GM12878 (cell line): ENCODE results near the gene EXOC4. TPM values are rescaled to one million over a fixed set of nuclear protein-coding genes. Genes with fewer than 3 reads are reported as not detected.

ENCODE experiments used
- ATAC-seq: fragments of 200-7000 bp; cut with Tn5 transposase; 3 replicates; pipeline ENCODE4 v1.9.1; 2020; ENCODE audit warnings: mild to moderate bottlenecking, moderate library complexity
- BruUV-seq: library from RNA; stranded (reverse); fragments of 400-500 nt; replicated peaks from 2 replicates; lab custom pipeline; 2021; lab: Mats Ljungman, UMichigan
- CTCF ChIA-PET: fragments of 300-600 bp; sonication (Branson Sonifier 250); formaldehyde crosslinking; extraction: SDS; loops from one replicate; lab custom pipeline; 2021; ENCODE audit warnings: inconsistent platforms; lab: Yijun Ruan, JAX
- POLR2A ChIA-PET: fragments of 350-600 bp; formaldehyde crosslinking; extraction: SDS; loops from one replicate; lab custom pipeline; 2021; ENCODE audit warnings: inconsistent platforms; lab: Charles Lee
- RAD21 ChIA-PET: fragments of 300-600 bp; sonication (Branson Sonifier 250); formaldehyde crosslinking; loops from one replicate; lab custom pipeline; 2023; ENCODE audit warnings: antibody characterized with exemption; ENCODE audit not compliant: unreplicated experiment; lab: Charles Lee
- SMC1A ChIA-PET: fragments of 300-600 bp; sonication (Branson Sonifier 250); formaldehyde crosslinking; loops from one replicate; lab custom pipeline; 2023; ENCODE audit not compliant: unreplicated experiment, uncharacterized antibody; lab: Charles Lee
- DNase-seq: peaks from one replicate; pipeline ENCODE4 v3.0.0-alpha.2; 2011; ENCODE audit warnings: low read depth, low spot score
- FAIRE-seq: peaks from 3 replicates; lab custom pipeline; 2011; peaks lifted over from hg19 to GRCh38; lab: Jason Lieb, UNC
- H2AFZ ChIP-seq: 2 replicates; pipeline ENCODE4 v1.6.0; 2011; ENCODE audit warnings: low read depth, low read length, control low read depth; ENCODE audit not compliant: control insufficient read depth
- H3K27ac ChIP-seq: 2 replicates; pipeline ENCODE4 v1.5.1; 2011; ENCODE audit warnings: control low read depth; ENCODE audit not compliant: control insufficient read depth, insufficient read depth
- H3K27me3 ChIP-seq, 2 experiments: replicated peaks in 1 of 2; 2 replicates each; pipeline versions ENCODE4 v1.6.0 to v1.6.1; 2011; ENCODE audit warnings: low read length in 1 of 2; ENCODE audit not compliant: control insufficient read depth in 2 of 2, insufficient read depth in 2 of 2
- H3K36me3 ChIP-seq, 2 experiments: 2 replicates each; pipeline ENCODE4 v1.5.1; 2011; ENCODE audit warnings: low read length in 1 of 2; ENCODE audit not compliant: control insufficient read depth in 2 of 2, insufficient read depth in 2 of 2
- H3K4me1 ChIP-seq: 2 replicates; pipeline ENCODE4 v1.6.1; 2011; ENCODE audit warnings: mild to moderate bottlenecking, low read length, moderate library complexity, mixed read lengths; ENCODE audit not compliant: control insufficient read depth, insufficient read depth
- H3K4me2 ChIP-seq: 2 replicates; pipeline ENCODE4 v1.6.0; 2011; ENCODE audit warnings: control low read depth; ENCODE audit not compliant: control insufficient read depth, insufficient read depth
- H3K4me3 ChIP-seq: fragments of 200-600 bp; sonication (generic); 2 replicates; pipeline ENCODE4 v1.5.1; 2016
- H3K79me2 ChIP-seq: 2 replicates; pipeline ENCODE4 v1.6.0; 2011; ENCODE audit warnings: low read length; ENCODE audit not compliant: control insufficient read depth, insufficient read depth
- H3K9ac ChIP-seq: 2 replicates; pipeline ENCODE4 v1.8.0; 2011; ENCODE audit warnings: low read length, control low read depth, mixed read lengths; ENCODE audit not compliant: control insufficient read depth, insufficient read depth
- H3K9me3 ChIP-seq: replicated peaks from 3 replicates; pipeline ENCODE4 v1.5.1; 2011; ENCODE audit warnings: mild to moderate bottlenecking, low read length; ENCODE audit not compliant: control insufficient read depth, insufficient read depth
- H4K20me1 ChIP-seq: 2 replicates; pipeline ENCODE4 v1.6.0; 2011; ENCODE audit not compliant: control insufficient read depth, insufficient read depth
- CBFB ChIP-seq: IDR thresholded peaks from 2 replicates; pipeline ENCODE4 v1.6.1; 2016; ENCODE audit warnings: antibody characterized with exemption, low read depth
- GATAD2B ChIP-seq: fragments of 450-650 bp; conservative IDR thresholded peaks from 2 replicates; pipeline ENCODE4 v1.6.1; 2017; ENCODE audit warnings: low read depth, mild to moderate bottlenecking, moderate library complexity
- HDGF ChIP-seq: fragments of 450-650 bp; IDR thresholded peaks from 2 replicates; pipeline ENCODE4 v1.6.1; 2016; ENCODE audit warnings: antibody characterized with exemption
- JUNB ChIP-seq: IDR thresholded peaks from 2 replicates; pipeline ENCODE4 v1.6.1; 2016; ENCODE audit warnings: antibody characterized with exemption, mild to moderate bottlenecking
- KAT2A ChIP-seq: conservative IDR thresholded peaks from 2 replicates; pipeline ENCODE4 v1.6.1; 2011; ENCODE audit warnings: low read depth, low read length; ENCODE audit not compliant: control insufficient read depth
- MLLT1 ChIP-seq: fragments of 450-650 bp; IDR thresholded peaks from 2 replicates; pipeline ENCODE4 v1.6.1; 2016; ENCODE audit warnings: mild to moderate bottlenecking
- RAD51 ChIP-seq: fragments of 450-650 bp; IDR thresholded peaks from 2 replicates; pipeline ENCODE4 v1.6.1; 2016; ENCODE audit warnings: moderate library complexity, mild to moderate bottlenecking, inconsistent platforms
- WGBS: methylation state at CpG from one replicate; pipeline ENCODE4 v1.1.6; 2016; ENCODE audit warnings: low lambda C conversion rate; ENCODE audit not compliant: insufficient replicate concordance, insufficient coverage; ENCODE audit errors: missing lambda C conversion rate; 5-methylcytosine and 5-hydroxymethylcytosine counted together
- in situ Hi-C: fragments of 300-500 bp; cut with MboI; formaldehyde crosslinking; loops from 9 replicates; pipeline ENCODE4 v1.14.3; 2018; ENCODE audit warnings: mixed read lengths
- intact Hi-C: fragments of 100-400 bp; cut with micrococcal nuclease; formaldehyde crosslinking; loops from one replicate; pipeline ENCODE4 v1.14.2; 2022; ENCODE audit not compliant: unreplicated experiment
- polyA plus RNA-seq, 11 experiments: library from polyadenylated mRNA; depleted of rRNA in 4 of 11; unstranded in 6 of 11; stranded (reverse) in 5 of 11; fragments of >200 nt; fragmentation: Nextera tagmentation in 4 of 11; fragmentation: Illumina TruSeq in 1 of 11; extraction: Ambion mirVana in 4 of 11; extraction: Trizol in 1 of 11; gene quantifications; 1 replicate in 1 of 11; 2 replicates in 10 of 11; pipeline versions ENCODE4 v1.2.1 to v1.2.3, GENCODE V29; 2011 to 2016; ENCODE audit warnings: inconsistent platforms in 2 of 11, missing spikeins in 2 of 11, low read depth in 1 of 11
- total RNA-seq, 4 experiments: library from RNA; depleted of rRNA in 3 of 4; stranded (reverse); fragments of >200 nt in 3 of 4; fragmentation: Illumina TruSeq in 1 of 4; extraction: Trizol in 1 of 4; gene quantifications; 2 replicates each; pipeline versions ENCODE4 v1.2.1 to v1.2.3, GENCODE V29; 2013 to 2021

EXOC4 gene
- total and polyA plus RNA-seq, 10 of the 15 experiments (the other 5 are each of a cell fraction or from before 2014, with no cell fraction given), result 13.2 to 44.5 (median 29.6) TPM

DNA sequence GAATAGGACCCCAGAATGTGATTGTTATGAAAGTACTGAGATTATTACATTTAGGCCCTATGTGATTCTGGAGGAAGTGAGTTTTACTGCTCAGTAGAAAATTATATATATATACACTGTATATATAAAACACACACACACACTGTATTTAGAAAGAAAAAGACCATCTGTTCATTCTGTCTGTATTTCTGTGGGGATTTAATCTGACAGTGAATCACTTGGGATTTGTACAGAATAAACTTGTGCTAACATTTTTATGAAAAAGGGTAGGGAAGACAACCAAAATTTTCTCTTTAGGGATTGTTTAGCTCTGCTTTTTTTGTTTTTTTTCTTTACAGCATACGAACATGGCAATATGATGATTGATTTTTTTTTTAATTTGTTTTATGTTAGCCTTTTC is 142.7 kb downstream of the EXOC4 start:
- no TSS peak for BruUV-seq
- POLR2A ChIA-PET, result no interaction called here
- TF ChIP-seq CBFB (no peak), GATAD2B (no peak), KAT2A (no peak), JUNB (no peak), HDGF (no peak), RAD51 (no peak)
- Histone ChIP-seq H3K4me2 (no peak overlapping the region), H4K20me1 (no peaks in the 10 kb centered on the region), H3K9ac (no peak overlapping the region), H3K9me3 (no peaks in the 10 kb centered on the region), H3K79me2 (no peaks in the 10 kb centered on the region), H3K4me1 (no peaks in the 10 kb centered on the region), H3K36me3 (no peaks in the 10 kb centered on the region), H2AFZ (no peak overlapping the region), H3K27me3 (no peaks in the 10 kb centered on the region), H3K27ac (no peak overlapping the region), H3K4me3 (no peak overlapping the region)
- CTCF ChIA-PET, result no interaction called here
- DNase-seq (no peak), FAIRE-seq (no peak), ATAC-seq (no peak)
- 100% methylated on average over 1 of the region's 1 CpG for WGBS
- RAD21 ChIA-PET, result no interaction called here
- in situ Hi-C loops (no loop called here), intact Hi-C loops (no loop called here)
- SMC1A ChIA-PET, result interaction anchor here (1.6 kb wide), 1 partner anchor 17 kb away, joined by 5 read pairs; no protein-coding TSS in a partner anchor

DNA sequence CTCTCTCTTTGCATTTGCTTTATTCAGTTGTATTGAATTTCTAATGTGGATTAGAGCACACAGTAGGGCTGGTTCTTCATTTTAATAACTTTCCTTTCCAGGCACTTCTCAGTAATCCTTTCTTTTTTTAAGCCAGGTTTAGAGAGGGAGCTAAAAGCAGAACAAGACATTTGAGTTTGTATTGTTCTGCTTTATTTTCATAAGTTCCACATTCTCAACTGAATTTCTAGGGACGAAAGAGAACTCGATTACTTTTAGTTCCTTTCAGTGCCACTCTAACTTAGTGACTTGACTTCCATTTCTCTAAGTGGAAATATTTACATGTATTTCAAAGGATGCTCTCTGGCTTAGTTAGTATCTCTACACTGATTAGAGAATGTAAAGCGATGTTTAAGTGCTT is 145.6 kb downstream of the EXOC4 start:
- ATAC-seq, result no peak
- no peaks in the 10 kb centered on the region for H3K36me3 ChIP-seq
- in situ Hi-C loops, result no loop called here
- H3K4me3 ChIP-seq, result no peak overlapping the region
- no peak for FAIRE-seq
- intact Hi-C loops, result no loop called here
- H3K9me3 ChIP-seq, result no peaks in the 10 kb centered on the region
- H3K9ac ChIP-seq, result no peak overlapping the region
- CTCF ChIA-PET, result no interaction called here
- 98% methylated on average over 3 of the region's 3 CpGs for WGBS
- no peaks in the 10 kb centered on the region for H3K4me1 ChIP-seq
- no peaks in the 10 kb centered on the region for H4K20me1 ChIP-seq
- POLR2A ChIA-PET, result no interaction called here
- H3K27me3 ChIP-seq, result no peaks in the 10 kb centered on the region
- no TSS peak for BruUV-seq
- H3K79me2 ChIP-seq, result no peaks in the 10 kb centered on the region
- no peak for TF ChIP-seq MLLT1
- no peak for DNase-seq
- no peak overlapping the region for H3K27ac ChIP-seq
- no peak overlapping the region for H2AFZ ChIP-seq
- no peak overlapping the region for H3K4me2 ChIP-seq
- SMC1A ChIA-PET, result interaction anchor here (2.0 kb wide), 1 partner anchor 11 kb away, joined by 7 read pairs; no protein-coding TSS in a partner anchor
- RAD21 ChIA-PET, result no interaction called here
